ENCODE results near the gene NEURL1B. TPM values are rescaled to one million over a fixed set of nuclear protein-coding genes. Genes with fewer than 3 reads are reported as not detected.
A peak's percentile ranks its signal among the peaks of the same experiment; 100 is the strongest.
"Not testable (repeated sequence)": the region's sequence is repeated elsewhere in the genome, so short reads cannot be mapped to it uniquely, and the experiment has no call there.

Gene NEURL1B
- total and polyA plus RNA-seq, 12 donors, result 9.8 to 99.9 (median 41.5) TPM

DNA sequence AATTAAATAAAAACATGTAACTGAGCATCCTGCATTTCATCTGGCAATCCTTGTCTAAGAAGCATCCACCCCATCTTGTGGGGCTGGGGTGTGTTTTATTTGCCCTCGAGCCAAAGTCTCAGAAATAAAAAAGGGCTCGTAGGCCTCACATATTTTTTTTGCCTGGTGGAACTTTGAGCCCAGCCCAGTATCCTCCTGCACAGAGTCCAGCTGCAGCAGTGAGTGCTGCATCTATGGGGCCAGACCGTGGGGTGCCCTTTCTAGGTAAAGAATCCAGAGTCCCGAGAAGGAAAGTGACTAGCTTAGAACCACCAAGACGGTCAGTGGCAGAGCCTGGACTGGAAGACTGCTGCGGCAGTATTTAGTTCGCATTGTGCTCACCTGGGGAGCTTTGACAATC, 33.1 kb downstream of the NEURL1B start:
- peaks cover 0 to 9% of the 10 kb centered on the region in 2 donors for H3K36me3 ChIP-seq (replicated peaks in 1 of 2)
- peaks cover 0 to 20% of the 10 kb centered on the region in 2 donors for H3K4me1 ChIP-seq (replicated peaks in 1 of 2)
- no peak overlapping the region for H3K27ac ChIP-seq
- peak in 1 of 7 donors; percentile 8 for DNase-seq
- intact Hi-C loops (cut with DNase I), result no loop called here
- no peaks in the 10 kb centered on the region for H3K9me3 ChIP-seq (replicated peaks in 1 of 3)
- TF ChIP-seq CTCF (IDR thresholded peaks at IDR 0.05) (no peak), POLR2A (IDR thresholded peaks at IDR 0.05) (no peak)
- WGBS, 4 donors, result 85 to 91% (median 90%) methylated on average over 4 to 7 of the region's 7 CpGs
- no peaks in the 10 kb centered on the region for H3K27me3 ChIP-seq
- no peak overlapping the region for H3K4me3 ChIP-seq

DNA sequence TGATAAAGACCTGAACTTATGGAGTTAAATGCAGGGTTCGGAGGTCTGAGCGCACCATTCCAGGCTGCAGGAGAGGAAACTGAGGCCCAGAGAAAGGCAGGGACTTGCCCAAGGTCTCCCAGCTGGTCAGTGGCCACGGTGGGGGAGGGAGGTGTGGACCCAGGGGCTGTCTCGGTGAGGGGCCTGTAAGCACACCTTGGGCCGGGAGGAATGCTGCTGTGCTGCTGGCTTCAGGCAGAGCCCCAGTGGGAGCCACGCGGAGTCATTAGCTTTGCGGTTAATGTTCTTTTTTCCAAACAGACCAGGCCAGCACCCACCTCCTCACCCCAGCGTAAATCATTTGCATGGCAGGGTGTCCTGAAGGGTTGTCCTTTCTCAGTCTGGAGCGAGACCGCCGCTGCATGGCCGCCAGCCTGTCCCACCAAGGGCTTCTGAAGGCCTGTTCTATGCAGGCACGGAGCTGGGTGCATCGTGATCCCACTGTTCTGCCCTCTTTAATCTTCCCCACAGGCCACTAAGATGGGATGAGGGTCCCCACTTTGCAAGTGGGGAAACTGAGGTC, 35.9 kb downstream of the NEURL1B start:
- TF ChIP-seq CTCF (IDR thresholded peaks at IDR 0.05) (no peak), POLR2A (IDR thresholded peaks at IDR 0.05) (no peak)
- no peak overlapping the region for H3K4me3 ChIP-seq
- H3K36me3 ChIP-seq (replicated peaks in 1 of 2), result no peaks in the 10 kb centered on the region
- no peaks in the 10 kb centered on the region for H3K9me3 ChIP-seq (replicated peaks in 1 of 3)
- intact Hi-C loops (cut with DNase I), result no loop called here
- no peaks in the 10 kb centered on the region for H3K27me3 ChIP-seq
- H3K4me1 ChIP-seq (replicated peaks in 1 of 2), result peaks cover 0 to 25% of the 10 kb centered on the region in 2 donors
- WGBS, 4 donors, result 86 to 92% (median 91%) methylated on average over 15 of the region's 15 CpGs
- DNase-seq, result no peak
- peak overlapping the region in 1 of 5 donors; percentile 14 for H3K27ac ChIP-seq

DNA sequence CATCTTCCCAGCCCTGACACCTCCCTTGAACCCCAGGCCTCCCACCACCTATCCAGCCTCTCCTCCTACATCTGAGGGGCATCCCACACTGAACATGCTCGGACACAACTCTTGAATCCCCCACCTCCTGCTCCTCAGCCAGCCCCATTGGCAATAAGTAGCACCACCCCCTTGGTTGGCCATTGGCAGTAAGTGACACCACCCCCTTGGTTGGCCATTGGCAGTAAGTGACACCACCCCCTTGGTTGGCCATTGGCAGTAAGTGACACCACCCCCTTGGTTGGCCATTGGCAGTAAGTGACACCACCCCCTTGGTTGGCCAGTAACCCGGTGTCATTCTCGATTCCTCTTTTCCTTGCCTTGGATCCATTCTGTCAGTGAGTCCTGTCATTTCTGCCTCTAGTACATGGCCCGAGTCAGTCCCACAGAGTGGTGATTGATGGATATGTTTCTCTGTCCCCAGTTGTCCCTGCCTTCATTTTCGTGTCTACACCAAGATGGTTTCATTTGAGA, 37.4 kb downstream of the NEURL1B start:
- H3K9me3 ChIP-seq (replicated peaks in 1 of 3); H3K36me3 ChIP-seq (replicated peaks in 1 of 2); intact Hi-C loops (cut with DNase I); DNase-seq; H3K4me3 ChIP-seq; H3K27me3 ChIP-seq: not testable (repeated sequence)
- 66 to 87% (median 80%) methylated on average over 5 of the region's 5 CpGs for WGBS, 4 donors
- Histone ChIP-seq H3K27ac (peak overlapping the region in 2 of 5 donors; percentile 31 to 44), H3K4me1 (replicated peaks in 1 of 2) (peaks cover 0 to 22% of the 10 kb centered on the region in 2 donors)

DNA sequence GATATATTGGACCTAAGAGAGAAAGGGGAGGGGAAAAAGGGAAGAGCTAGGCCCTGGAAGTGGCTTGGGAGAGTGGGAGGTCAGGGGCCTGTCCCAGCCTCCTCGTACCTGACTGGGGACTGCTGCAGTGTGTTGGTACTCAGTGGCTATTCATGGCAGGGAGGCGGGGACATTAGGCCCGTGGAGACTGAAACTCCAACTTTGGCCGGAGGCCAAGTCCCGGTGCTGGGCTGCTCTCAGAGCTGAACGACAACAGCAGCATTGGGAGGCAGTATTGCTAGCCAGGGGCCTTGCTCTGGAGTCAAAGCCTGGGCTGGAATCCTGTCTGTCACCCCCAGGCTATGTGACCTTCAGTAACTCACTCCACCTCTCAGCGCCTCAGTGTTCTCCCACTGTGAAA, 37.8 kb downstream of the NEURL1B start:
- H3K4me3 ChIP-seq, result no peak overlapping the region
- H3K27me3 ChIP-seq, result no peaks in the 10 kb centered on the region
- H3K4me1 ChIP-seq (replicated peaks in 1 of 2), result peaks cover 0 to 22% of the 10 kb centered on the region in 2 donors
- H3K36me3 ChIP-seq (replicated peaks in 1 of 2), result no peaks in the 10 kb centered on the region
- intact Hi-C loops (cut with DNase I), result no loop called here
- peak; percentile 61 to 87 (median 79) for DNase-seq
- H3K9me3 ChIP-seq (replicated peaks in 1 of 3), result no peaks in the 10 kb centered on the region
- 31 to 39% (median 33%) methylated on average over 6 to 7 of the region's 7 CpGs for whole genome bisulfite sequencing, 4 donors
- peak overlapping the region in 2 of 5 donors; percentile 31 to 44 for H3K27ac ChIP-seq
- TF ChIP-seq CTCF (IDR thresholded peaks at IDR 0.05) (no peak), POLR2A (IDR thresholded peaks at IDR 0.05) (no peak)
